ENCODE data around the gene ITIH1.

ITIH1 gene

GRCh38 chr3:52790741-52791140 is 13.3 kb downstream of the ITIH1 start:
- no peak for FAIRE-seq

GRCh38 chr3:52791366-52791765 is 14.0 kb downstream of the ITIH1 start:
- no peak for FAIRE-seq

- no peak for FAIRE-seq
These were observed 14.5 kb downstream of the ITIH1 start for GRCh38 chr3:52791928-52792327.

- FAIRE-seq, result no peak
These were observed 15.0 kb downstream of the ITIH1 start for GRCh38 chr3:52792413-52792812.

- FAIRE-seq, result no peak
These were observed 15.7 kb downstream of the ITIH1 start for GRCh38 chr3:52792961-52793695.

- no peak for FAIRE-seq
These were observed 16.6 kb downstream of the ITIH1 start for GRCh38 chr3:52793702-52794611.

- FAIRE-seq, result no peak
These were observed 17.3 kb downstream of the ITIH1 start, which contains the start of gene ITIH3 for GRCh38 chr3:52794612-52795099. TSS of gene ITIH3 (plus strand) at chr3:52794796. CDS start at chr3:52794804, 8 bp downstream.

GRCh38 chr3:52795298-52795900 is 18.0 kb downstream of the ITIH1 start:
- no peak for FAIRE-seq

GRCh38 chr3:52796411-52796810 is 19.0 kb downstream of the ITIH1 start:
- FAIRE-seq, result no peak

GRCh38 chr3:52798376-52798977 is 21.1 kb downstream of the ITIH1 start:
- no peak for FAIRE-seq

- no peak for FAIRE-seq
These were observed 21.6 kb downstream of the ITIH1 start for GRCh38 chr3:52798978-52799476.

GRCh38 chr3:52800079-52800478 is 22.7 kb downstream of the ITIH1 start:
- no peak for FAIRE-seq

GRCh38 chr3:52801839-52802238 is 24.4 kb downstream of the ITIH1 start:
- no peak for FAIRE-seq

- no peak for FAIRE-seq
These were observed 28.1 kb downstream of the ITIH1 start for GRCh38 chr3:52805270-52806039.

GRCh38 chr3:52809149-52809548 is 31.8 kb downstream of the ITIH1 start:
- FAIRE-seq, result no peak

GRCh38 chr3:52809662-52810377 is 32.4 kb downstream of the ITIH1 start:
- no peak for FAIRE-seq

GRCh38 chr3:52810923-52811322 is 33.5 kb downstream of the ITIH1 start:
- no peak for FAIRE-seq

GRCh38 chr3:52811452-52812011 is 34.1 kb downstream of the ITIH1 start:
- FAIRE-seq, result no peak

- no peak for FAIRE-seq
These were observed 36.4 kb downstream of the ITIH1 start for GRCh38 chr3:52813810-52814209.

- no peak for FAIRE-seq
These were observed 38.8 kb downstream of the ITIH1 start for GRCh38 chr3:52816199-52816598.

- no peak for FAIRE-seq
These were observed 39.3 kb downstream of the ITIH1 start for GRCh38 chr3:52816654-52817053.

Measured in islet of Langerhans (tissue), 1 donor.